Measurements from ENCODE around the gene ADCY5. TPM values are rescaled to one million over a fixed set of nuclear protein-coding genes. Genes with fewer than 3 reads are reported as not detected.

ADCY5 gene
- total RNA-seq, 2 donors from 2014 or later: 105 to 163 TPM

DNA sequence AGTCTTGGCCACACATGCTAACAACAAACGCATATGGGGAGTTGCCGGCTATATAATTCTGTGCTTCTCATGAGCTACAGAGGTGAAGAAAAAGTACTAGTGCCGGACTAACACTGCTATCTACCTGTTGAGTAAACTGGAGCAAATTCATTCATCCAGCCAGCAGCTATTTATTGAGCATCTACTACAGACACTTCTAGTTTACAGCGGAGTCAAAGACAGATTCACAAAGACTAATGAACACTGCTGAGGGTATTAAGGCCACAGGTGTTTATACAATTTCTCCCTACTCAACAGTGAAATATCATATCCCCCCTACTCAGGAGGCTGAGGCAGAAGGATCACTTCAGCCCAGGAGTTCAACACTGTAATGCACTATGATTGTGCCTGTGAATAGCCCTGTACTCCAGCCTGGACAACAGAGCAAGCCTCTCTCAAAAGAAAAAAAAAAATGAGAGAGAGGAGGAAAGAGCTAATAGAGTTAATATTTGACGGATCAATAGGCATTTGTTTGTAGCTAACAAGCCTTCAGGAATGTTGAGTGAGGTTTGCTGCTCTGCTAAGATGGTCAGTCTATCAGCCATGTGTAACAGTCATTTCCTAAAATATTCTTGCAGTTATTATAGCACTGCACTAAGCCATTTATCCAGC, 17.8 kb downstream of the ADCY5 start:
- Histone ChIP-seq H3K36me3 (no peaks in the 10 kb centered on the region), H3K9me3 (no peaks in the 10 kb centered on the region), H3K27ac (peak overlapping the region; percentile 66 to 92), H3K4me1 (peaks cover 0 to 61% of the 10 kb centered on the region in 2 donors), H3K4me3 (no peak overlapping the region), H3K27me3 (no peaks in the 10 kb centered on the region)
- no peak for DNase-seq (ENCODE audit: low spot score)
- TF ChIP-seq, protein P1, sequence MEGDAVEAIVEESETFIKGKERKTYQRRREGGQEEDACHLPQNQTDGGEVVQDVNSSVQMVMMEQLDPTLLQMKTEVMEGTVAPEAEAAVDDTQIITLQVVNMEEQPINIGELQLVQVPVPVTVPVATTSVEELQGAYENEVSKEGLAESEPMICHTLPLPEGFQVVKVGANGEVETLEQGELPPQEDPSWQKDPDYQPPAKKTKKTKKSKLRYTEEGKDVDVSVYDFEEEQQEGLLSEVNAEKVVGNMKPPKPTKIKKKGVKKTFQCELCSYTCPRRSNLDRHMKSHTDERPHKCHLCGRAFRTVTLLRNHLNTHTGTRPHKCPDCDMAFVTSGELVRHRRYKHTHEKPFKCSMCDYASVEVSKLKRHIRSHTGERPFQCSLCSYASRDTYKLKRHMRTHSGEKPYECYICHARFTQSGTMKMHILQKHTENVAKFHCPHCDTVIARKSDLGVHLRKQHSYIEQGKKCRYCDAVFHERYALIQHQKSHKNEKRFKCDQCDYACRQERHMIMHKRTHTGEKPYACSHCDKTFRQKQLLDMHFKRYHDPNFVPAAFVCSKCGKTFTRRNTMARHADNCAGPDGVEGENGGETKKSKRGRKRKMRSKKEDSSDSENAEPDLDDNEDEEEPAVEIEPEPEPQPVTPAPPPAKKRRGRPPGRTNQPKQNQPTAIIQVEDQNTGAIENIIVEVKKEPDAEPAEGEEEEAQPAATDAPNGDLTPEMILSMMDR (IDR thresholded peaks at IDR 0.05): no peak

DNA sequence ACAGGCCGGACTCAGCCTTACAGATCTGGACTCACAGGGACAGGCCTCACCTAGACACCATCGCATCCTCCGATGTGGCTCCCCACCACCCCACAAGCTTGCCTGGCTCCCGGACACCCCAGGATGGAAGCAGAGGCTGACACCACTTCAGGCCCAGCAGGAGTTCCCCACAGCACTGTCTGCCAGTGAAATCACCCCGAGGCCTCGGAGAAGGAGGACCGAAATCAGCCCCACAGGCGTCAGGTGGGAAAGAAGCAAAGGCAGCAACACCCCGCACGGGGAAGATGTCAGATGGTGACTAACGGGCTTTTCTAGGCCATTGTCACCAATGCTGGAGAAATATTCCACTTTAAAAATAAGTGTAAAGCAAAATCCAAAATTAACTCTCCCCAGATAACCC, 18.6 kb downstream of the ADCY5 start:
- TF ChIP-seq, protein P1 (IDR thresholded peaks at IDR 0.05): no peak
- no peaks in the 10 kb centered on the region for H3K27me3 ChIP-seq
- no peaks in the 10 kb centered on the region for H3K36me3 ChIP-seq
- H3K4me1 ChIP-seq: peaks cover 0 to 69% of the 10 kb centered on the region in 2 donors
- H3K9me3 ChIP-seq: no peaks in the 10 kb centered on the region
- peak overlapping the region; percentile 66 to 92 for H3K27ac ChIP-seq
- no peak overlapping the region for H3K4me3 ChIP-seq
- DNase-seq (ENCODE audit: low spot score): no peak

DNA sequence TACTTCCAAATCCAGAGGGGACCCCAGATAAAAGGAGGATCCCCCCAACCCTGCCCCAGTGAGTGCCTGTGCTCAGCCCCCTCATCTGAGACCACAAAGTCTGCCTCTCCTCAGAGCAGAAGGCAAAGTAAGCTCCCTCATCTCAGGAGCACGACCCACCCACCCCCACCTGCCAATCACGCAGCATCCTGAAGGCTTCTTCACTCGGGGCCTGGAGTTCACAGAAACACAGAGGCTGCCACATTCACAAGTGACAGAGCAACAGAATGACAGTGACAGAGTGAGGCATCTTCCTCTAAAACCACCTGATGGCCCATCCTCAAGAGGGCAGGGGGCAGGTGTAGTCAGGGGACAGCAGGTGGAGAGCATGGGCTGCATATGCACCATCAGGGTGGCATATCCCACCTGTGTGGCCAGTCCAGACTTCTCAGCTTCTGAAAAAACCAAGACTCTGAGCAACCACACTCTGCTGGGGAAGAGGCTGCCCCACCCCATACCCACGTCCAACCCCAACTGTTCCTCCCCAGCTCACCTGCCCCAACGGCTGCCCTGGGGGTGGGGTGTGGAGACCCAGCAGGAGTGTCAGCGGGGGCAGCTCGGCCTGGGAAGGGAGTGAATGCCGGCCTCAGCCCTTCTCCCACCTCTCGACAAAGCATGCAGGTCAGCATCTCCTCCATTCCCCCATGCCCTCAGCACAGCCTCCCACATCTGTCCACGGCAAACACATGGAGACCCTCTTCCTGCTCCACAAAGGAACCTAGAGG, 19.3 kb downstream of the ADCY5 start:
- peaks cover 0 to 71% of the 10 kb centered on the region in 2 donors for H3K4me1 ChIP-seq
- H3K9me3 ChIP-seq: no peaks in the 10 kb centered on the region
- H3K27ac ChIP-seq: peak overlapping the region; percentile 66 to 92
- H3K4me3 ChIP-seq: no peak overlapping the region
- no peaks in the 10 kb centered on the region for H3K36me3 ChIP-seq
- TF ChIP-seq, protein P1 (IDR thresholded peaks at IDR 0.05): no peak
- no peak for DNase-seq (ENCODE audit: low spot score)
- no peaks in the 10 kb centered on the region for H3K27me3 ChIP-seq

DNA sequence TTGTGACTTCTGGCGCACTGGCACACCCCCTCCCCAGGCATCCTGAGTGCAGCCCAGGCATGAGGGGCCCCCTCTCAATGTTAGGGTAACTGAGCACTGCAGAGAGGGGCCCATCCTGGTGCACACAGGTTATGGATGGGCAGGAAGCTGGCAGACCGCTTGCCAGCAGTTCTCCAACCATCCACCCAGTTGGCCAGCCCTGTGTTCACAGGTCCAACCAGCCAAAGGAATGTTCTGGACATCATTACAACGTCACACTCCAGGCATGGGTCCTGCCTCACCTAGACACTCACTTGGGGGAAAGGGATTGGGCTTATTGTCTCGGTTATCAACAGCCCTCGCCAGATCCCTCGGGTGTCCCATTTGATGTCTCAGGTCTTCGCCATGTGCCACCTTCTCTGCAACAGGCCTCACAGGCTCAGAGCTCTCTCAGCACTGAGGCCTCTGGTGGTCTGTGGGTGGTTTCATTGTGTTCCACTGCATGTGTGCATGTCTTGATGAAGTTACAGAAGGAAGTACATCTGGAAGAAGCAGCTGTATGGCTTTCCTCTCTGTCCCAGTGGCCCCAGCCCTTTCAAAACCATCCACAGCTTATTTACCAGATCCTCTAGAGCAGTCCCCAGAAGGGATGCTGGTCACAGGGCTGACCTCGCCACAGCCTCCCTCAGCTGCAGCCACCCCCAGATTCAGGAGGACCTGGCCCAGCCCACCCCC, 23.7 kb downstream of the ADCY5 start:
- no peaks in the 10 kb centered on the region for H3K36me3 ChIP-seq
- no peak for DNase-seq (ENCODE audit: low spot score)
- no peaks in the 10 kb centered on the region for H3K9me3 ChIP-seq
- H3K4me1 ChIP-seq: peaks cover 4 to 77% of the 10 kb centered on the region in 2 donors
- H3K4me3 ChIP-seq: no peak overlapping the region
- peak overlapping the region; percentile 91 to 92 for H3K27ac ChIP-seq
- TF ChIP-seq, protein P1 (IDR thresholded peaks at IDR 0.05): no peak
- H3K27me3 ChIP-seq: no peaks in the 10 kb centered on the region

DNA sequence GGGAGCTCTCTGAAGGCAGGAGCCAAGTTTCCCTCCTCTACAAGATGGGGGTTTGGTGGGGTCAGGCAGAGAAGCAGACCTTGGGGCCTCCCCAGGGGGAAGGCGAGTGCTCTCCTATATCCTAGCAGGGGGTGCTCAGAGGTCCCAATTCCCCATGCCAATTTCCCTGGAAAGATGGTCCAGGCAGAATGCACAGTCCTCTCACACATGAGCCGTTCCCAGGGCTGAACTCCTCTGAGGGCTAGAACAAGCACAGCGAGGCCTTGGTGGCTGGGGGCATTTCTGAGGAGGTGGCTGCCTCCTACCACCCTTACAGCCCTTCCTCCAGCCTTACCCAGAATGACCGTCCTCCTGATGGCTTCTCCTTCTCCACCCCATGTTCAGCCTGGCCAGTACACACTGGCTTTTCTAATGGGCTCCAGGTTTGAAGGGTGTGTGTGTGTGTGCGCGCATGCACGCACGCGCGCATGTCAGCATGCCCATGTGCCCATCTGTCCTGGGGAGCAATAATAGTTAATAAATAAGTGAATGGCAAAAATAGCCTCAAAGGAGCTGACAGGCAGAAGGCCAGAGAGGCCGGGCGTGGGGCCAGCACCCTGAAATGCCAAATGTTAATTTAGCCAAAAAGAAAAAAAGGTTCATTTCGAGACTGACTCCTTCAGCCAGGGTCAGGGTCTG, 24.4 kb downstream of the ADCY5 start:
- H3K27ac ChIP-seq: peak overlapping the region; percentile 91 to 92
- peaks cover 4 to 75% of the 10 kb centered on the region in 2 donors for H3K4me1 ChIP-seq
- TF ChIP-seq, protein P1 (IDR thresholded peaks at IDR 0.05): no peak
- DNase-seq (ENCODE audit: low spot score): no peak
- H3K27me3 ChIP-seq: no peaks in the 10 kb centered on the region
- H3K4me3 ChIP-seq: no peak overlapping the region
- H3K36me3 ChIP-seq: no peaks in the 10 kb centered on the region
- H3K9me3 ChIP-seq: no peaks in the 10 kb centered on the region

Measured in right atrium auricular region (tissue), 2 donors.